GM23248 (cell line): ENCODE data around the gene CEP85.

Experiments
- EZH2 ChIP-seq: fragments of 200-600 bp; sonication (generic); IDR thresholded peaks from 2 replicates; pipeline ENCODE4 v1.6.1; 2018; ENCODE audit warnings: antibody characterized with exemption, mild to moderate bottlenecking; ENCODE audit not compliant: insufficient read depth, poor library complexity, severe bottlenecking
- EZH2phosphoT487 ChIP-seq: fragments of 200-600 bp; sonication (generic); IDR thresholded peaks from 2 replicates; pipeline ENCODE4 v1.6.1; 2018; ENCODE audit warnings: antibody characterized with exemption, moderate library complexity, mild to moderate bottlenecking, low read depth; ENCODE audit not compliant: insufficient read depth

- TF ChIP-seq EZH2 (no peak), EZH2phosphoT487 (no peak)
Observed at GRCh38 chr1:26286064-26286416, 52.0 kb downstream of the CEP85 start.
